ENCODE results near the gene CSF1R. TPM values are rescaled to one million over a fixed set of nuclear protein-coding genes. Genes with fewer than 3 reads are reported as not detected.

CSF1R gene
- total RNA-seq, 2 donors from 2014 or later: not detected

DNA sequence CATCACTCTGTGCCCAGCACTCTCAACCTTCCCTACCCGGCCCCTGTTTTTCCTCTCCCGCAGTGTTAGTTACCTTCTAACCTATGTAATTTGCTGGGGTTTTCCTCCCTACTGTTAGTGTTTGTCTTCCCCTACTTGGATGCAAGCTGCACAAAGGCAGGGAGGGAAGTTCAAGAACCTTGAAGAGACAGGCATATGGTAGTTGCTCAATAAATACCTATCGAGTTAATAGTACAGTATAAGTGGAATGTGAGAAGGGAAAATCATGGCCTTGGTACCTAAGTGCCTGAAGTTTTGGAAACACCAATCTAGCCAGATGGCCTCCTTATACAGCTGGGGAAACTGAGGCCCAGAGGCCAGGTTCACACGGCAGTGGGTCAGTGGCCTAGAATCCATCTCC is 45.1 kb upstream of the CSF1R start:
- H3K36me3 Mint-ChIP-seq (ENCODE audit: low read depth): no peaks in the 10 kb centered on the region
- H3K27me3 Mint-ChIP-seq (ENCODE audit: insufficient read depth): peaks cover 70% of the 10 kb centered on the region
- no peak overlapping the region for H3K4me3 ChIP-seq (ENCODE audit: low read length)
- H3K9me3 Mint-ChIP-seq: no peaks in the 10 kb centered on the region
- H3K9me3 ChIP-seq (ENCODE audit: control insufficient read depth, low read length): no peaks in the 10 kb centered on the region
- peaks cover 42% of the 10 kb centered on the region for H3K4me1 Mint-ChIP-seq
- no peak overlapping the region for H3K27ac ChIP-seq (ENCODE audit: low read depth, low read length)
- H3K36me3 ChIP-seq (ENCODE audit: control insufficient read depth, insufficient read depth, low read length): no peaks in the 10 kb centered on the region
- no peak overlapping the region for H3K4me3 Mint-ChIP-seq
- H3K27ac Mint-ChIP-seq: no peak overlapping the region
- no peak overlapping the region for H3K9ac ChIP-seq (ENCODE audit: extremely low read depth, low read length, poor library complexity, severe bottlenecking)
- peaks cover 3% of the 10 kb centered on the region for H3K4me1 ChIP-seq (ENCODE audit: control insufficient read depth, insufficient read depth, low read length)
- H3K27me3 ChIP-seq (ENCODE audit: control insufficient read depth, insufficient read depth, low read length, poor library complexity, severe bottlenecking): peaks cover 30% of the 10 kb centered on the region
- DNase-seq: no peak
- 75 to 77% methylated on average over 2 to 4 of the region's 4 CpGs for WGBS, 2 experiments (ENCODE audit: insufficient coverage in 1 of 2, insufficient read length in 1 of 2)
- TF ChIP-seq, protein P1, sequence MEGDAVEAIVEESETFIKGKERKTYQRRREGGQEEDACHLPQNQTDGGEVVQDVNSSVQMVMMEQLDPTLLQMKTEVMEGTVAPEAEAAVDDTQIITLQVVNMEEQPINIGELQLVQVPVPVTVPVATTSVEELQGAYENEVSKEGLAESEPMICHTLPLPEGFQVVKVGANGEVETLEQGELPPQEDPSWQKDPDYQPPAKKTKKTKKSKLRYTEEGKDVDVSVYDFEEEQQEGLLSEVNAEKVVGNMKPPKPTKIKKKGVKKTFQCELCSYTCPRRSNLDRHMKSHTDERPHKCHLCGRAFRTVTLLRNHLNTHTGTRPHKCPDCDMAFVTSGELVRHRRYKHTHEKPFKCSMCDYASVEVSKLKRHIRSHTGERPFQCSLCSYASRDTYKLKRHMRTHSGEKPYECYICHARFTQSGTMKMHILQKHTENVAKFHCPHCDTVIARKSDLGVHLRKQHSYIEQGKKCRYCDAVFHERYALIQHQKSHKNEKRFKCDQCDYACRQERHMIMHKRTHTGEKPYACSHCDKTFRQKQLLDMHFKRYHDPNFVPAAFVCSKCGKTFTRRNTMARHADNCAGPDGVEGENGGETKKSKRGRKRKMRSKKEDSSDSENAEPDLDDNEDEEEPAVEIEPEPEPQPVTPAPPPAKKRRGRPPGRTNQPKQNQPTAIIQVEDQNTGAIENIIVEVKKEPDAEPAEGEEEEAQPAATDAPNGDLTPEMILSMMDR (conservative IDR thresholded peaks at IDR 0.05): no peak

DNA sequence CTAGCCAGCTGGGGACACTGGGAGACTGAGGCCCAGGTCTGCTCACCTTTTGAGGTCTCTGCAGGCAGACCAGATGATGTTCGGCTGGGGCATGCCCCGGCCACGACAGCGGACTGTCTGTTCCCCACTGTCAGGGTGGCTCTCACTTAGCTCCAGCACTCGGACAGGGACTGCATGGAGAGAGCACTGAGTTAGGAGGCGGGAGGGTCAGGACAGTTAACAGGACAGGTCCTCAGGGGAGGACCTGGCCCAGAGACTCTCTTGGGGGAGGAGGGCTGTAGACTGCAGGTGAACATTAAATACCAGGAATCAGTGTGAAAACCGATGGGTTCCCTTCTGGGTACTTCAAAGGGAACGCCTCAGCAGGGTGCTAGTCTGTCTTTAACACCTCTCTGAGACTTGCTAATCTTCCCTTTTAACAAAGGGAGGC is 44.2 kb upstream of the CSF1R start:
- no peak overlapping the region for H3K27ac ChIP-seq (ENCODE audit: low read depth, low read length)
- TF ChIP-seq, protein P1 (conservative IDR thresholded peaks at IDR 0.05): no peak
- DNase-seq: peak; percentile 97
- peaks cover 30% of the 10 kb centered on the region for H3K27me3 ChIP-seq (ENCODE audit: control insufficient read depth, insufficient read depth, low read length, poor library complexity, severe bottlenecking)
- H3K27me3 Mint-ChIP-seq (ENCODE audit: insufficient read depth): peaks cover 69% of the 10 kb centered on the region
- no peak overlapping the region for H3K4me3 Mint-ChIP-seq
- no peaks in the 10 kb centered on the region for H3K4me1 ChIP-seq (ENCODE audit: control insufficient read depth, insufficient read depth, low read length)
- no peak overlapping the region for H3K4me3 ChIP-seq (ENCODE audit: low read length)
- H3K36me3 ChIP-seq (ENCODE audit: control insufficient read depth, insufficient read depth, low read length): no peaks in the 10 kb centered on the region
- H3K9ac ChIP-seq (ENCODE audit: extremely low read depth, low read length, poor library complexity, severe bottlenecking): no peak overlapping the region
- H3K36me3 Mint-ChIP-seq (ENCODE audit: low read depth): no peaks in the 10 kb centered on the region
- H3K9me3 Mint-ChIP-seq: no peaks in the 10 kb centered on the region
- H3K4me1 Mint-ChIP-seq: peaks cover 40% of the 10 kb centered on the region
- peak overlapping the region; percentile 18 for H3K27ac Mint-ChIP-seq
- H3K9me3 ChIP-seq (ENCODE audit: control insufficient read depth, low read length): no peaks in the 10 kb centered on the region
- 29 to 43% methylated on average over 6 to 8 of the region's 8 CpGs for WGBS, 2 experiments (ENCODE audit: insufficient coverage in 1 of 2, insufficient read length in 1 of 2)

DNA sequence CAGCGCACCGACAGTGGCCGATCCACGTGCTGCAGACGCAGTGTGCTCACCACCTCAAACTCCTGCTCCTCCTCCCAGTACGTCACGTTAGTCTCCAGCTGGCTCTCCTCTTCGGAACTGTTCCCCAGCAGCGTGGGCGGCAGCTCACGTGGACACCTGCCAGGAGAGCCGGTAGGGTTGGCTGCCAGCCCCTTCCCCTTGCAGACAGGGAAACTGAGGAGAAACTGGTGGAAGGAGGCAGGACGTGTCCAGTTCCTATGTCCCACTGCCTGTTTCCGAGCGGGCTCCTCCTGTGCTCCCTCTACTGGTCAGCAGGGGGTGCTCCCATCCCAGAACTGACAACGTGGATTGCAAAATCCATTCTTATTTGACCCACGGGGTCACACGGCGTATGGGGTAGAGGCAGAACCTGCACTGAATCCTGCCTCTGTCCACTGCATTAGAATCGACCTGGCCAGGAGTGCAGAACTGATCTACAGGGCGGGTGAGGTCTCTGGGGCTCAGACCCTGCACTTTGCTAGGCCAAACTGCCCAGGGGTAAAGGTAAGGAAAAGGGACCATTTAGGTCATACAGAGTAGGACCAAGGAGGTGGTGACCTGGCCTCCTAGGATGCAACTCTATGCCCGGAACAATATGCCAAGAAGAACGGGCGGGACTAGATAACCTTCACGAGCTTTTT is 43.6 kb upstream of the CSF1R start:
- H3K9me3 Mint-ChIP-seq: no peaks in the 10 kb centered on the region
- 44 to 52% methylated on average over 16 to 25 of the region's 25 CpGs for WGBS, 2 experiments (ENCODE audit: insufficient coverage in 1 of 2, insufficient read length in 1 of 2)
- H3K4me3 Mint-ChIP-seq: no peak overlapping the region
- TF ChIP-seq, protein P1 (conservative IDR thresholded peaks at IDR 0.05): peak; percentile 96
- Histone ChIP-seq H3K36me3 (ENCODE audit: control insufficient read depth, insufficient read depth, low read length) (no peaks in the 10 kb centered on the region), H3K9ac (ENCODE audit: extremely low read depth, low read length, poor library complexity, severe bottlenecking) (no peak overlapping the region), H3K27ac (ENCODE audit: low read depth, low read length) (no peak overlapping the region), H3K27me3 (ENCODE audit: control insufficient read depth, insufficient read depth, low read length, poor library complexity, severe bottlenecking) (peaks cover 30% of the 10 kb centered on the region), H3K9me3 (ENCODE audit: control insufficient read depth, low read length) (no peaks in the 10 kb centered on the region), H3K4me1 (ENCODE audit: control insufficient read depth, insufficient read depth, low read length) (no peaks in the 10 kb centered on the region), H3K4me3 (ENCODE audit: low read length) (no peak overlapping the region)
- H3K27me3 Mint-ChIP-seq (ENCODE audit: insufficient read depth): peaks cover 63% of the 10 kb centered on the region
- peak; percentile 93 for DNase-seq
- H3K27ac Mint-ChIP-seq: no peak overlapping the region
- peaks cover 38% of the 10 kb centered on the region for H3K4me1 Mint-ChIP-seq
- H3K36me3 Mint-ChIP-seq (ENCODE audit: low read depth): no peaks in the 10 kb centered on the region

Data from endodermal cell (in vitro differentiated cells).